K562 (cell line): ENCODE data around the gene NDOR1. TPM values are rescaled to one million over a fixed set of nuclear protein-coding genes. Genes with fewer than 3 reads are reported as not detected.

ENCODE experiments used
- ATAC-seq: fragments of 200-7000 bp; cut with Tn5 transposase; 3 replicates; pipeline ENCODE4 v1.9.1; 2020; ENCODE audit warnings: moderate library complexity
- BruUV-seq: library from RNA; stranded (reverse); fragments of 400-500 nt; replicated peaks from 2 replicates; lab custom pipeline; 2021; lab: Mats Ljungman, UMichigan
- CTCF ChIA-PET: fragments of 300-600 bp; formaldehyde crosslinking; extraction: SDS; loops from one replicate; lab custom pipeline; 2021; ENCODE audit warnings: low intra/inter-chr PET ratio; lab: Yijun Ruan, JAX
- POLR2A ChIA-PET: fragments of 300-600, 350-650 bp; sonication (Branson Sonifier 250); formaldehyde crosslinking; extraction: SDS; loops from one replicate; lab custom pipeline; 2021; ENCODE audit warnings: antibody characterized with exemption, inconsistent platforms; lab: Yijun Ruan, JAX
- DNase-seq, 4 experiments: peaks; one replicate each; pipeline versions ENCODE4 v3.0.0 to v3.0.0-alpha.2; 2011 to 2018; ENCODE audit warnings: low spot score in 3 of 4, mixed read lengths in 3 of 4; ENCODE audit errors: extremely low read depth in 1 of 4
- FAIRE-seq: peaks from 2 replicates; lab custom pipeline; 2011; peaks lifted over from hg19 to GRCh38; lab: Jason Lieb, UNC
- H2AFZ ChIP-seq: 2 replicates; pipeline ENCODE4 v1.6.0; 2011; ENCODE audit warnings: low read depth, low read length, control low read depth, inconsistent platforms
- H3K27ac ChIP-seq: fragments of 200-600 bp; 3 replicates; pipeline ENCODE4 v1.8.0; 2011; ENCODE audit warnings: low read depth, mild to moderate bottlenecking, control low read depth, inconsistent platforms, low read length, moderate library complexity, mixed read lengths; ENCODE audit errors: extremely low read depth
- H3K27me3 ChIP-seq, 2 experiments: fragments of 300-600 bp in 1 of 2; 2 replicates in 1 of 2; 3 replicates in 1 of 2; pipeline versions ENCODE4 v1.6.0 to v1.8.0; 2011; ENCODE audit warnings: inconsistent platforms in 2 of 2, low read length in 2 of 2, mild to moderate bottlenecking in 1 of 2, mixed read lengths in 1 of 2, moderate library complexity in 1 of 2; ENCODE audit not compliant: control insufficient read depth in 2 of 2, insufficient read depth in 2 of 2
- H3K36me3 ChIP-seq: fragments of 300-600 bp; 3 replicates; pipeline ENCODE4 v1.8.0; 2011; ENCODE audit warnings: mild to moderate bottlenecking, low read length, inconsistent platforms; ENCODE audit not compliant: control insufficient read depth, insufficient read depth
- H3K4me1 ChIP-seq, 2 experiments: fragments of 200-600 bp in 1 of 2; replicated peaks in 1 of 2; 2 replicates in 1 of 2; 3 replicates in 1 of 2; pipeline versions ENCODE4 v1.5.1 to v1.8.0; 2011; ENCODE audit warnings: inconsistent platforms in 2 of 2, low read length in 2 of 2, mild to moderate bottlenecking in 1 of 2, mixed read lengths in 1 of 2, moderate library complexity in 1 of 2; ENCODE audit not compliant: control insufficient read depth in 2 of 2, insufficient read depth in 2 of 2
- H3K4me2 ChIP-seq: 2 replicates; pipeline ENCODE4 v1.6.1; 2011; ENCODE audit warnings: low read length, control low read depth, inconsistent platforms, mixed read lengths; ENCODE audit not compliant: insufficient read depth
- H3K4me3 ChIP-seq: fragments of 200-600 bp; sonication (generic), shearing (Covaris generic); 2 replicates; pipeline ENCODE4 v1.5.1; 2016; ENCODE audit warnings: control low read depth, inconsistent platforms
- H3K79me2 ChIP-seq: fragments of 200-600 bp; 3 replicates; pipeline ENCODE4 v1.8.0; 2011; ENCODE audit warnings: low read length, inconsistent platforms; ENCODE audit not compliant: control insufficient read depth, insufficient read depth
- H3K9ac ChIP-seq, 2 experiments: 2 replicates each; pipeline versions ENCODE4 v1.6.0 to v1.6.1; 2011; ENCODE audit warnings: low read depth in 2 of 2, low read length in 2 of 2, control low read depth in 1 of 2, inconsistent platforms in 1 of 2, mild to moderate bottlenecking in 1 of 2, mixed read lengths in 1 of 2; ENCODE audit not compliant: insufficient read depth in 1 of 2
- H3K9me1 ChIP-seq: one replicate; pipeline ENCODE4 v1.6.0; 2011; ENCODE audit warnings: inconsistent platforms, mild to moderate bottlenecking, low read length, moderate library complexity; ENCODE audit not compliant: control insufficient read depth, insufficient read depth
- H3K9me3 ChIP-seq: replicated peaks from 2 replicates; pipeline ENCODE4 v1.5.1; 2011; ENCODE audit warnings: low read depth, low read length, inconsistent platforms; ENCODE audit not compliant: control insufficient read depth, insufficient read depth
- H4K20me1 ChIP-seq: replicated peaks from 2 replicates; pipeline ENCODE4 v1.6.1; 2011; ENCODE audit warnings: low read length, inconsistent platforms, mixed read lengths; ENCODE audit not compliant: control insufficient read depth, insufficient read depth
- HMG20A ChIP-seq: fragments of 450-650 bp; formaldehyde crosslinking; conservative IDR thresholded peaks from 2 replicates; pipeline ENCODE4 v1.4.0; 2020; ENCODE audit warnings: mild to moderate bottlenecking, mixed read lengths
- L3MBTL2 ChIP-seq: fragments of 450-650 bp; IDR thresholded peaks from 2 replicates; pipeline ENCODE4 v1.6.1; 2016; ENCODE audit warnings: mild to moderate bottlenecking, moderate library complexity
- NR4A1 ChIP-seq, 2 experiments: fragments of 250-450 bp in 1 of 2; fragments of 450-650 bp in 1 of 2; sonication (Bioruptor Pico) in 1 of 2; IDR thresholded peaks; 2 replicates each; pipeline versions ENCODE4 v1.4.0 to v1.6.1; 2016 to 2020; ENCODE audit warnings: mild to moderate bottlenecking in 2 of 2, missing compliant biosample characterization in 1 of 2, missing genetic modification characterization in 1 of 2, moderate library complexity in 1 of 2
- NRF1 ChIP-seq, 2 experiments: fragments of 450-650 bp; IDR thresholded peaks in 1 of 2; conservative IDR thresholded peaks in 1 of 2; 2 replicates each; pipeline ENCODE4 v1.6.1; 2014; ENCODE audit warnings: mild to moderate bottlenecking in 2 of 2
- POLR2AphosphoS2 ChIP-seq: IDR thresholded peaks from 2 replicates; pipeline ENCODE4 v1.6.1; 2012; ENCODE audit warnings: low read length, improper control_type of control experiment
- RBBP5 ChIP-seq: fragments of 200-600 bp; sonication (generic); IDR thresholded peaks from 2 replicates; pipeline ENCODE4 v1.6.1; 2012; ENCODE audit warnings: borderline replicate concordance, mild to moderate bottlenecking, low read length, control low read depth, inconsistent platforms; ENCODE audit not compliant: insufficient read depth, poor library complexity, severe bottlenecking
- ZNF12 ChIP-seq: sonication (generic); formaldehyde crosslinking; IDR thresholded peaks from 2 replicates; pipeline ENCODE4 v1.4.0; 2020; ENCODE audit warnings: mild to moderate bottlenecking, missing genetic modification reagents
- WGBS: fragments of 100-300 bp; shearing (Covaris generic); methylation state at CpG from one replicate; pipeline ENCODE4 v1.1.6; 2016; ENCODE audit warnings: low coverage, mixed read lengths; ENCODE audit not compliant: insufficient coverage; ENCODE audit errors: missing lambda C conversion rate; 5-methylcytosine and 5-hydroxymethylcytosine counted together
- in situ Hi-C: fragments of 300-500 bp; cut with MboI; formaldehyde crosslinking; loops from 4 replicates; pipeline ENCODE4 v1.15.0; 2018; ENCODE audit warnings: inconsistent platforms, mixed read lengths
- intact Hi-C: fragments of 100-400 bp; cut with micrococcal nuclease; formaldehyde crosslinking; loops from 2 replicates; pipeline ENCODE4 v1.14.2; 2022
- polyA plus RNA-seq, 8 experiments: library from polyadenylated mRNA; depleted of rRNA in 4 of 8; stranded (reverse) in 5 of 8; unstranded in 3 of 8; fragments of >200 nt; fragmentation: Nextera tagmentation in 2 of 8; fragmentation: Illumina TruSeq in 1 of 8; extraction: Ambion mirVana in 2 of 8; extraction: Trizol in 1 of 8; gene quantifications; 2 replicates each; pipeline versions ENCODE4 v1.2.1 to v1.2.3, GENCODE V29; 2011 to 2014; ENCODE audit warnings: inconsistent platforms in 1 of 8, missing spikeins in 1 of 8
- total RNA-seq, 7 experiments: library from RNA; depleted of rRNA in 6 of 7; stranded (reverse); fragments of >200 nt in 6 of 7; fragmentation: Illumina TruSeq in 2 of 7; extraction: Trizol in 2 of 7; gene quantifications; 2 replicates each; pipeline versions ENCODE4 v1.2.1 to v1.2.3, GENCODE V29; 2011 to 2021; ENCODE audit warnings: low replicate concordance in 1 of 7
- TF ChIP-seq, protein P1 (sequence below), 2 experiments: IDR thresholded peaks; 2 replicates each; pipeline ENCODE4 v1.6.1; 2011; ENCODE audit warnings: borderline replicate concordance in 1 of 2, control low read depth in 1 of 2, low read depth in 1 of 2, low read length in 1 of 2, mild to moderate bottlenecking in 1 of 2, mixed read lengths in 1 of 2, moderate library complexity in 1 of 2; ENCODE audit not compliant: insufficient read depth in 1 of 2, insufficient read length in 1 of 2, poor library complexity in 1 of 2, severe bottlenecking in 1 of 2; ENCODE audit errors: extremely low read depth in 1 of 2
- TF ChIP-seq, protein P2 (sequence below), 3 experiments: IDR thresholded peaks in 2 of 3; conservative IDR thresholded peaks in 1 of 3; 2 replicates each; pipeline ENCODE4 v1.5.1; 2011 to 2012; ENCODE audit warnings: low read length in 3 of 3, mild to moderate bottlenecking in 3 of 3, control low read depth in 2 of 3, improper control_type of control experiment in 1 of 3, inconsistent platforms in 1 of 3, low read depth in 1 of 3, mixed read lengths in 1 of 3, moderate library complexity in 1 of 3; ENCODE audit not compliant: insufficient read depth in 2 of 3
- TF ChIP-seq, protein P3 (sequence below): sonication (generic); formaldehyde crosslinking; IDR thresholded peaks from 2 replicates; pipeline ENCODE4 v1.8.1; 2023; ENCODE audit warnings: mild to moderate bottlenecking, missing genetic modification reagents

The NDOR1 gene
- total and polyA plus RNA-seq, 9 of the 15 experiments (the other 6 are each of a cell fraction or from before 2014, with no cell fraction given): 0.06 to 36.9 (median 6.9) TPM

DNA sequence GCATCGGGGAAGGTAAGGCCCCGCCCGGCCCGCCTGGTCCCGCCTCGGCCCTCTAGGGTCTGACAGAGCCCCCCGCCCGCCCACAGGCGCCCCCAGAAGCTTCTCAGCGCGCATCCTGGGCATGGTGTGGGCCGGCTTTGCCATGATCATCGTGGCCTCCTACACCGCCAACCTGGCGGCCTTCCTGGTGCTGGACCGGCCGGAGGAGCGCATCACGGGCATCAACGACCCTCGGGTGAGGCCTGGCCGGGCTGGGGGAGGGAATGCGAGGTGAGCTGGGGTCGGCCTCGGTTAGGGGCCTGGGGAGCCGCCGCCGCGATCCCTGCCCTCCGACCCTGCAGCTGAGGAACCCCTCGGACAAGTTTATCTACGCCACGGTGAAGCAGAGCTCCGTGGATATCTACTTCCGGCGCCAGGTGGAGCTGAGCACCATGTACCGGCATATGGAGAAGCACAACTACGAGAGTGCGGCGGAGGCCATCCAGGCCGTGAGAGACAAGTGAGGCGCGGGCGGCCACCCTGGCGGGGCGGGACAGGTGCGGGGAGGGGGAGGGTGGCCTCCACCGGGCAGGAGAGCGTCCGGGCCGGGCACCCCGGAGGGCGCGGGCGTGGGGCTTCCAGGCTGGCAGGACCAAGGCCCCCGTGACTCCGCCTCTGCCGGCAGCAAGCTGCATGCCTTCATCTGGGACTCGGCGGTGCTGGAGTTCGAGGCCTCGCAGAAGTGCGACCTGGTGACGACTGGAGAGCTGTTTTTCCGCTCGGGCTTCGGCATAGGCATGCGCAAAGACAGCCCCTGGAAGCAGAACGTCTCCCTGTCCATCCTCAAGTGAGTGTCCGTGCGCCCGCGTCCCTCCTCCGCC, 42.8 kb upstream of the NDOR1 start:
- Histone ChIP-seq H3K27me3 (peaks cover 15 to 29% of the 10 kb centered on the region in 2 experiments; a peak in 4 of 5 replicates), H3K4me3 (0 out of 2 replicates have a peak overlapping the region, but pooled peaks have one; percentile 10), H3K9ac (peak overlapping the region in 1 of 2 experiments; percentile 83; a peak in 2 of 4 replicates), H3K4me1 (peaks cover 12 to 97% of the 10 kb centered on the region in 2 experiments; a peak in 4 of 5 replicates), H3K27ac (no peak overlapping the region), H2AFZ (peak overlapping the region; percentile 72), H3K36me3 (no peaks in the 10 kb centered on the region), H3K9me1 (no peaks in the 10 kb centered on the region), H3K4me2 (peak overlapping the region; percentile 63; the same call in 1 of the 2 replicates), H3K9me3 (no peaks in the 10 kb centered on the region), H4K20me1 (peaks cover 5% of the 10 kb centered on the region; the same call in 1 of the 2 replicates), H3K79me2 (no peaks in the 10 kb centered on the region)
- intact Hi-C loops (no loop called here), in situ Hi-C loops (no loop called here)
- ChIA-PET POLR2A (interaction anchor here (0.8 to 1.0 kb wide), 2 partner anchors 10 to 14 kb away, joined by 3 to 4 read pairs; partner anchors contain the start of gene TMEM210), CTCF (no interaction called here)
- ATAC-seq: peak; percentile 32
- peak in 2 of 4 experiments; percentile 13 to 42 for DNase-seq
- TF ChIP-seq NR4A1 (CRISPR knock-in tag; IDR thresholded peaks at IDR 0.05): no peak
- no peak for TF ChIP-seq NR4A1 (tag; IDR thresholded peaks at IDR 0.05)
- TF ChIP-seq, protein P1, sequence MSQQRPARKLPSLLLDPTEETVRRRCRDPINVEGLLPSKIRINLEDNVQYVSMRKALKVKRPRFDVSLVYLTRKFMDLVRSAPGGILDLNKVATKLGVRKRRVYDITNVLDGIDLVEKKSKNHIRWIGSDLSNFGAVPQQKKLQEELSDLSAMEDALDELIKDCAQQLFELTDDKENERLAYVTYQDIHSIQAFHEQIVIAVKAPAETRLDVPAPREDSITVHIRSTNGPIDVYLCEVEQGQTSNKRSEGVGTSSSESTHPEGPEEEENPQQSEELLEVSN (IDR thresholded peaks at IDR 0.05; ENCODE audit: borderline replicate concordance in 1 of 2, extremely low read depth in 1 of 2, insufficient read depth in 1 of 2, insufficient read length in 1 of 2, low read depth in 1 of 2, low read length in 1 of 2, poor library complexity in 1 of 2, severe bottlenecking in 1 of 2): peak; percentile 28 to 32
- TF ChIP-seq NRF1 (conservative IDR thresholded peaks at IDR 0.05 in 1 of 2, IDR thresholded peaks at IDR 0.05 in 1 of 2): peak; percentile 82 to 86
- TF ChIP-seq, protein P2, sequence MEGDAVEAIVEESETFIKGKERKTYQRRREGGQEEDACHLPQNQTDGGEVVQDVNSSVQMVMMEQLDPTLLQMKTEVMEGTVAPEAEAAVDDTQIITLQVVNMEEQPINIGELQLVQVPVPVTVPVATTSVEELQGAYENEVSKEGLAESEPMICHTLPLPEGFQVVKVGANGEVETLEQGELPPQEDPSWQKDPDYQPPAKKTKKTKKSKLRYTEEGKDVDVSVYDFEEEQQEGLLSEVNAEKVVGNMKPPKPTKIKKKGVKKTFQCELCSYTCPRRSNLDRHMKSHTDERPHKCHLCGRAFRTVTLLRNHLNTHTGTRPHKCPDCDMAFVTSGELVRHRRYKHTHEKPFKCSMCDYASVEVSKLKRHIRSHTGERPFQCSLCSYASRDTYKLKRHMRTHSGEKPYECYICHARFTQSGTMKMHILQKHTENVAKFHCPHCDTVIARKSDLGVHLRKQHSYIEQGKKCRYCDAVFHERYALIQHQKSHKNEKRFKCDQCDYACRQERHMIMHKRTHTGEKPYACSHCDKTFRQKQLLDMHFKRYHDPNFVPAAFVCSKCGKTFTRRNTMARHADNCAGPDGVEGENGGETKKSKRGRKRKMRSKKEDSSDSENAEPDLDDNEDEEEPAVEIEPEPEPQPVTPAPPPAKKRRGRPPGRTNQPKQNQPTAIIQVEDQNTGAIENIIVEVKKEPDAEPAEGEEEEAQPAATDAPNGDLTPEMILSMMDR (IDR thresholded peaks at IDR 0.05 in 2 of 3, conservative IDR thresholded peaks at IDR 0.05 in 1 of 3; ENCODE audit: insufficient read depth in 2 of 3, low read depth in 1 of 3, low read length in 3 of 3): peak in 1 of 3 experiments; percentile 20; a peak in 1 of 6 replicates
- TF ChIP-seq POLR2AphosphoS2: no peak
- TF ChIP-seq RBBP5: no peak
- TF ChIP-seq HMG20A (CRISPR knock-in tag): no peak
- TF ChIP-seq L3MBTL2: peak; percentile 61; the same call in 1 of the 2 replicates
- TF ChIP-seq, protein P3, sequence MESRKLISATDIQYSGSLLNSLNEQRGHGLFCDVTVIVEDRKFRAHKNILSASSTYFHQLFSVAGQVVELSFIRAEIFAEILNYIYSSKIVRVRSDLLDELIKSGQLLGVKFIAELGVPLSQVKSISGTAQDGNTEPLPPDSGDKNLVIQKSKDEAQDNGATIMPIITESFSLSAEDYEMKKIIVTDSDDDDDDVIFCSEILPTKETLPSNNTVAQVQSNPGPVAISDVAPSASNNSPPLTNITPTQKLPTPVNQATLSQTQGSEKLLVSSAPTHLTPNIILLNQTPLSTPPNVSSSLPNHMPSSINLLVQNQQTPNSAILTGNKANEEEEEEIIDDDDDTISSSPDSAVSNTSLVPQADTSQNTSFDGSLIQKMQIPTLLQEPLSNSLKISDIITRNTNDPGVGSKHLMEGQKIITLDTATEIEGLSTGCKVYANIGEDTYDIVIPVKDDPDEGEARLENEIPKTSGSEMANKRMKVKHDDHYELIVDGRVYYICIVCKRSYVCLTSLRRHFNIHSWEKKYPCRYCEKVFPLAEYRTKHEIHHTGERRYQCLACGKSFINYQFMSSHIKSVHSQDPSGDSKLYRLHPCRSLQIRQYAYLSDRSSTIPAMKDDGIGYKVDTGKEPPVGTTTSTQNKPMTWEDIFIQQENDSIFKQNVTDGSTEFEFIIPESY (CRISPR knock-in tag): peak; percentile 54; the same call in 1 of the 2 replicates
- no peak for TF ChIP-seq ZNF12 (CRISPR knock-in tag)
- no TSS peak for BruUV-seq
- no peak for FAIRE-seq
- WGBS: 44% methylated on average over 27 of the region's 74 CpGs
